D721Med (cell line): ENCODE measurements around the gene TMEM139.

Source experiments
- DNase-seq: peaks from one replicate; pipeline ENCODE4 v3.0.0; 2011; ENCODE audit warnings: low spot score; ENCODE audit not compliant: insufficient read length
- FAIRE-seq: peaks from 2 replicates; lab custom pipeline; 2011; peaks lifted over from hg19 to GRCh38; lab: Jason Lieb, UNC
- TF ChIP-seq, protein P1 (sequence below): IDR thresholded peaks from 2 replicates; pipeline ENCODE4 v1.5.1; 2012; ENCODE audit warnings: mild to moderate bottlenecking, control low read depth; ENCODE audit not compliant: insufficient read depth; ENCODE audit errors: missing control alignments

The TMEM139 gene

GRCh38 chr7:143284591-143285469 is at the start of gene TMEM139:
Gene TMEM139, plus strand, starts transcription at chr7:143284958. Its CDS starts 1,000 bp downstream, at chr7:143285958.
- TF ChIP-seq, protein P1, sequence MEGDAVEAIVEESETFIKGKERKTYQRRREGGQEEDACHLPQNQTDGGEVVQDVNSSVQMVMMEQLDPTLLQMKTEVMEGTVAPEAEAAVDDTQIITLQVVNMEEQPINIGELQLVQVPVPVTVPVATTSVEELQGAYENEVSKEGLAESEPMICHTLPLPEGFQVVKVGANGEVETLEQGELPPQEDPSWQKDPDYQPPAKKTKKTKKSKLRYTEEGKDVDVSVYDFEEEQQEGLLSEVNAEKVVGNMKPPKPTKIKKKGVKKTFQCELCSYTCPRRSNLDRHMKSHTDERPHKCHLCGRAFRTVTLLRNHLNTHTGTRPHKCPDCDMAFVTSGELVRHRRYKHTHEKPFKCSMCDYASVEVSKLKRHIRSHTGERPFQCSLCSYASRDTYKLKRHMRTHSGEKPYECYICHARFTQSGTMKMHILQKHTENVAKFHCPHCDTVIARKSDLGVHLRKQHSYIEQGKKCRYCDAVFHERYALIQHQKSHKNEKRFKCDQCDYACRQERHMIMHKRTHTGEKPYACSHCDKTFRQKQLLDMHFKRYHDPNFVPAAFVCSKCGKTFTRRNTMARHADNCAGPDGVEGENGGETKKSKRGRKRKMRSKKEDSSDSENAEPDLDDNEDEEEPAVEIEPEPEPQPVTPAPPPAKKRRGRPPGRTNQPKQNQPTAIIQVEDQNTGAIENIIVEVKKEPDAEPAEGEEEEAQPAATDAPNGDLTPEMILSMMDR: no peak
- DNase-seq (no peak), FAIRE-seq (no peak)

GRCh38 chr7:143235561-143235960 is 49.2 kb upstream of the TMEM139 start:
- DNase-seq: no peak
- no peak for FAIRE-seq
- TF ChIP-seq, protein P1: no peak

- TF ChIP-seq, protein P1: no peak
- FAIRE-seq: no peak
These were observed 48.3 kb upstream of the TMEM139 start for GRCh38 chr7:143236408-143236990.

GRCh38 chr7:143237366-143237765 is 47.4 kb upstream of the TMEM139 start:
- DNase-seq (no peak), FAIRE-seq (no peak)
- TF ChIP-seq, protein P1: no peak

More at GRCh38 chr7:143236408-143236990, 48.3 kb upstream of the TMEM139 start:
- no peak for DNase-seq

DNA sequence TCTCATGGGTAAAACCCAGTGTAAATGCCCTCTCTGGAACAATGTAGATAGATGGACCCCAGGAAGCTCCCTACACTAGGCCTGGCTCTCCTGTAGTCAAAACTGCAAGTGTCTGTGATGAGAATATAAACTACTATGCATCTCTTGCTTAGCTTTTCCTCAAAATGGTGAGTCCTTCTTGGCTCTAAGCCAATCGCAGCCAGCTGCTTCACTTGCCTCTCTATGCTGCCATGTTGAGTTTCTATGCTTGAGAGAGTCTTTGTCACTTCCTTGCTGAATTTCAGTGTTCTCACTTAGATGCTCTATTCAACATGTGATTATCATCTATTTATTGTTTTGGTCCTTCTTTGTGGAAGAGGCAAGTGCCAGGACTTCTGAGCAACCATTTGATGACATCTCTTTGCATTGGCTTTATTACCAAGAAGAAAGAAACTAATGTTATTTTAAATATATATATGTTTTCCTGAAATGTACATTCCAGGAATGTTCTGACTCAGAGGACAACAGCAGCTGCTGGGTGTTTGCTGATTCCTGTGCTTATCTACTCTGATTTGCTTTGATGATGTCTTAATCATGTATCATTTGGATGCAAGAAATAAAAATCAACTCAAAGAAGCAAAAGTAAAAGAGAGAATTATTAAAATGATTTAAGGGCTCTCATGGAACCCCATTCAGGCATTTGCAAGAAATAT is 46.3 kb upstream of the TMEM139 start:
- DNase-seq (no peak), FAIRE-seq (no peak)
- TF ChIP-seq, protein P1: no peak

GRCh38 chr7:143239813-143240212 is 44.9 kb upstream of the TMEM139 start:
- no peak for FAIRE-seq
- TF ChIP-seq, protein P1: no peak

More at GRCh38 chr7:143239813-143240212, 44.9 kb upstream of the TMEM139 start:
- no peak for DNase-seq
